ENCODE data around the gene PLIN1. TPM values are rescaled to one million over a fixed set of nuclear protein-coding genes. Genes with fewer than 3 reads are reported as not detected.

The PLIN1 gene
- total RNA-seq, 1 experiment from 2014 or later, result 0.09 TPM

- TF ChIP-seq CTCF (IDR thresholded peaks at IDR 0.05; ENCODE audit: unreplicated experiment), result no peak
- POLR2A ChIA-PET, result no interaction called here
- no peak for DNase-seq (ENCODE audit: unreplicated experiment)
- H3K27me3 Mint-ChIP-seq (ENCODE audit: insufficient read depth, unreplicated experiment), result no peaks in the 10 kb centered on the region
- peaks cover 3% of the 10 kb centered on the region for H3K9me3 Mint-ChIP-seq (ENCODE audit: unreplicated experiment)
- no TSS peak for BruUV-seq (replicated peaks)
- H3K4me1 Mint-ChIP-seq (ENCODE audit: insufficient read depth, unreplicated experiment), result no peaks in the 10 kb centered on the region
- H3K4me3 Mint-ChIP-seq (ENCODE audit: unreplicated experiment), result no peak overlapping the region
- intact Hi-C loops (cut with micrococcal nuclease), result no loop called here
- no peak overlapping the region for H3K27ac Mint-ChIP-seq (ENCODE audit: low read depth, unreplicated experiment)
- H3K36me3 Mint-ChIP-seq (ENCODE audit: insufficient read depth, unreplicated experiment), result peaks cover 40% of the 10 kb centered on the region
- CTCF ChIA-PET, result interaction anchor here (0.5 to 1.2 kb wide), 3 partner anchors 12 to 130 kb away, joined by 3 to 4 read pairs (median 3); no protein-coding TSS in a partner anchor
These were observed 48.9 kb downstream of the PLIN1 start for GRCh38 chr15:89630260-89630659.

GRCh38 chr15:89629829-89630228 is 49.3 kb downstream of the PLIN1 start:
- DNase-seq (ENCODE audit: unreplicated experiment), result no peak
- Mint-ChIP-seq H3K4me1 (ENCODE audit: insufficient read depth, unreplicated experiment) (no peaks in the 10 kb centered on the region), H3K36me3 (ENCODE audit: insufficient read depth, unreplicated experiment) (peaks cover 44% of the 10 kb centered on the region), H3K9me3 (ENCODE audit: unreplicated experiment) (no peaks in the 10 kb centered on the region), H3K4me3 (ENCODE audit: unreplicated experiment) (no peak overlapping the region), H3K27ac (ENCODE audit: low read depth, unreplicated experiment) (no peak overlapping the region), H3K27me3 (ENCODE audit: insufficient read depth, unreplicated experiment) (no peaks in the 10 kb centered on the region)
- no peak for TF ChIP-seq CTCF (IDR thresholded peaks at IDR 0.05; ENCODE audit: unreplicated experiment)
- ChIA-PET POLR2A (no interaction called here), CTCF (interaction anchor here (0.5 to 1.2 kb wide), 3 partner anchors 12 to 131 kb away, joined by 3 to 4 read pairs (median 3); no protein-coding TSS in a partner anchor)
- intact Hi-C loops (cut with micrococcal nuclease), result no loop called here
- no TSS peak for BruUV-seq (replicated peaks)

- H3K36me3 Mint-ChIP-seq (ENCODE audit: insufficient read depth, unreplicated experiment), result peaks cover 44% of the 10 kb centered on the region
- no peaks in the 10 kb centered on the region for H3K9me3 Mint-ChIP-seq (ENCODE audit: unreplicated experiment)
- no peaks in the 10 kb centered on the region for H3K4me1 Mint-ChIP-seq (ENCODE audit: insufficient read depth, unreplicated experiment)
- ChIA-PET POLR2A (no interaction called here), CTCF (interaction anchor here (1.0 kb wide), 2 partner anchors 18 to 28 kb away, joined by 3 to 4 read pairs; no protein-coding TSS in a partner anchor)
- no peaks in the 10 kb centered on the region for H3K27me3 Mint-ChIP-seq (ENCODE audit: insufficient read depth, unreplicated experiment)
- H3K4me3 Mint-ChIP-seq (ENCODE audit: unreplicated experiment), result no peak overlapping the region
- no peak for DNase-seq (ENCODE audit: unreplicated experiment)
- intact Hi-C loops (cut with micrococcal nuclease), result no loop called here
- TF ChIP-seq CTCF (IDR thresholded peaks at IDR 0.05; ENCODE audit: unreplicated experiment), result no peak
- BruUV-seq (replicated peaks), result no TSS peak
- no peak overlapping the region for H3K27ac Mint-ChIP-seq (ENCODE audit: low read depth, unreplicated experiment)
These were observed 50.1 kb downstream of the PLIN1 start for GRCh38 chr15:89628806-89629715.

DNA sequence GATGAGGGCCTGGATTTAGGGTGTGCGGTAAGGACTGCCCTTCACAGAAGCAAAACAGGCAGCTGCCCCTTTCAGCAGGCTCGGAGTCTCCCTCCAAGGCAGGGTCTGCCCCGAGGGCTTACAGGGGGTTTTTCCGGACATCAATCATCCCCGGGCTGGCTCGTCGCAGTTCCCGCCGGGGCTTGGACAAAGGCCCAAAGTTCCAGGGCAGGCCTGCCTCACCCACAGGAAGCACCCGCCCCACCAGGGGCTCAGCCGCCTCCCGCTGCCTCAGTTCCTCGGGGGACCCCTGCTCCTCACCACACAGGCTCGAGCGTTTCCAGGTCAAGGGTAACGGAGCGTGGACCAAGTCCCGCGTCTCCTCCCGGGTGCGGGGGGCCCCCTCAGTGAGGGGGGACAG is 50.9 kb downstream of the PLIN1 start:
- DNase-seq (ENCODE audit: unreplicated experiment), result no peak
- no peak for TF ChIP-seq CTCF (IDR thresholded peaks at IDR 0.05; ENCODE audit: unreplicated experiment)
- H3K36me3 Mint-ChIP-seq (ENCODE audit: insufficient read depth, unreplicated experiment), result peaks cover 40% of the 10 kb centered on the region
- no TSS peak for BruUV-seq (replicated peaks)
- POLR2A ChIA-PET, result no interaction called here
- intact Hi-C loops (cut with micrococcal nuclease), result no loop called here
- H3K27ac Mint-ChIP-seq (ENCODE audit: low read depth, unreplicated experiment), result no peak overlapping the region
- no peaks in the 10 kb centered on the region for H3K27me3 Mint-ChIP-seq (ENCODE audit: insufficient read depth, unreplicated experiment)
- H3K4me3 Mint-ChIP-seq (ENCODE audit: unreplicated experiment), result no peak overlapping the region
- H3K4me1 Mint-ChIP-seq (ENCODE audit: insufficient read depth, unreplicated experiment), result no peaks in the 10 kb centered on the region
- H3K9me3 Mint-ChIP-seq (ENCODE audit: unreplicated experiment), result no peaks in the 10 kb centered on the region
- CTCF ChIA-PET, result interaction anchor here (1.0 kb wide), 1 partner anchor 27 kb away, joined by 3 read pairs; no protein-coding TSS in a partner anchor
